LNCAP (cell line): Measurements from ENCODE around the gene CNNM3.

Experiments
- TF ChIP-seq, protein P1 (sequence below): fragments of 450-650 bp; IDR thresholded peaks from 2 replicates; pipeline ENCODE4 v1.5.1; 2017; ENCODE audit warnings: mild to moderate bottlenecking

The CNNM3 gene

DNA sequence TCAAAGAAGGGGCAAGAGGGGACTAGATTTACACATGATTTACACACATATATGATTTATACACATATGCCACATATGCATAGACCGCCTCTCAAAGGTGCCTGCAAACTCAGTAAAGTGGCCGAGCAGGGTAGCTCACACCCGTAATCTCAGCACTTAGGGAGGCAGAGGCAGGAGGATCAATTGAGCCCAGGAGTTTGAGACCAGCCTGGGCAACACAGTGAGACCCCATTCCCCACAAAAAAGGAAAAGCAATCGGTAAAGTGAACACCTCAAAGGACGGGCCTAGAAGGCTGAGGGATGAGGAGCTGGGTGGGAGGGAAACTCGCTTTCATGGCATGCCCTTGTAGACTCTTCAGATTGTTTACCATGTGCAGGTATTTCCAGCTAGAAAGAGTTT lies 36.6 kb downstream of the CNNM3 start:
- TF ChIP-seq, protein P1, sequence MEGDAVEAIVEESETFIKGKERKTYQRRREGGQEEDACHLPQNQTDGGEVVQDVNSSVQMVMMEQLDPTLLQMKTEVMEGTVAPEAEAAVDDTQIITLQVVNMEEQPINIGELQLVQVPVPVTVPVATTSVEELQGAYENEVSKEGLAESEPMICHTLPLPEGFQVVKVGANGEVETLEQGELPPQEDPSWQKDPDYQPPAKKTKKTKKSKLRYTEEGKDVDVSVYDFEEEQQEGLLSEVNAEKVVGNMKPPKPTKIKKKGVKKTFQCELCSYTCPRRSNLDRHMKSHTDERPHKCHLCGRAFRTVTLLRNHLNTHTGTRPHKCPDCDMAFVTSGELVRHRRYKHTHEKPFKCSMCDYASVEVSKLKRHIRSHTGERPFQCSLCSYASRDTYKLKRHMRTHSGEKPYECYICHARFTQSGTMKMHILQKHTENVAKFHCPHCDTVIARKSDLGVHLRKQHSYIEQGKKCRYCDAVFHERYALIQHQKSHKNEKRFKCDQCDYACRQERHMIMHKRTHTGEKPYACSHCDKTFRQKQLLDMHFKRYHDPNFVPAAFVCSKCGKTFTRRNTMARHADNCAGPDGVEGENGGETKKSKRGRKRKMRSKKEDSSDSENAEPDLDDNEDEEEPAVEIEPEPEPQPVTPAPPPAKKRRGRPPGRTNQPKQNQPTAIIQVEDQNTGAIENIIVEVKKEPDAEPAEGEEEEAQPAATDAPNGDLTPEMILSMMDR, result no peak

DNA sequence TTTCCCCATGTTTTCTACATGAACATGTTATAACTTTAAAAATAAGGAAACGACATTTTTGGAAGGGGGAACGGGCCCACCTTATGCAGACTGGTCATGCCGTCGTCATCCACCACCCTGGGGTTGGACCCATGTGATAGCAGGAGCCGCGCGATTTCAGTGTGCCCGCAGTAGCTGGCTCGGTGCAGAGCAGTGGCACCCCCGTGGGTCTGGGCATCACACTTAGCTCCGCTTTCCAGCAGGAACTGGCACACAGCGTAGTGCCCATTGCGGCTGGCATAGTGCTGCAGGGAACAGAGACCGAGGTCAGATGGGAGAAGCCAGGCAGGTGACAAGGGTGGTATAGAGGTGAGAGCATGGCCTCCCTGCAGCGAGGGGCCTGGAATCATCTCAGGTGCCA lies 37.3 kb downstream of the CNNM3 start:
- TF ChIP-seq, protein P1, result no peak

DNA sequence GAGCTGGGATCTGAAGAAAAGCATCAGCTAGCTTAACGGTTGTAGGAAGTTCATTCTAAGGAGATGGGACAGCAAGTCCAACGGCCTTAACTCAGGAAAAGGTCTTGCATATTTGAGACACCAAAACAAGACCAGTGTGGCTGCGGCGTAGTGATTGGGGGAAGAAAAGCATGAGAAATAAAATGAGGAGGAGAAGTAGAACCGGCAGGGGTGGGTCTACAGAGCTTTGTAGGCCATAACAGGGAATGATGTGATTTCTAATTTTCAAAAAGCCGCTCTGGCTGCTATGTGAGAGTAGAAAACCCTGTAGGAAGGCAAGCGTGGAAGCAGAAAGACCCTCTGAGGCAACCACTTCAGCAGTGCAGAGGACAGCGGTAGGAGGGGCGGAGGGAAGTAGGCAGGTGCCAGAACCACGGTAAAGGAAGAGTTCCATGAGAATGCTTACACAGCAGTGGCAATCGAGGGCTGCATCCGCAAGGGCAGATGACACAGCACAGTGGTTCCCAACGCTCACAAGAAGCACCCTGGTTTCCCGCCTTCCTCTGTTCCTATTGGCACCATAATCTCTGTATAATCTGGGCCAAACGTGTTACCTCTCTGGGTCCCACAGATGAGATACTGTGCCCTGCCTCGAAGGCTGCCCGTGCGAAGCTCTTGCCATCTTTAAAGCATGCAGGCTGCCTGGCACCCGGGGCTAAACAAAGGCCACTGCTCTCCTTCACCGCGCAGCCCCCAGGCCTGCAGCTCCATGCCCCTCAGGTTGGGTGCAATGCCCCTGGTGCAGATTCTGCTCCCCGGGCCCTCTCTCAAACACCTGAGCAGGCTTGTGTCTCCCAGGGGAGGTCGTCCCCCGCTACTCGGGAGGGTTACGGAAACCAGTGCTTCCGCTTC lies 41.0 kb downstream of the CNNM3 start:
- TF ChIP-seq, protein P1, result no peak

DNA sequence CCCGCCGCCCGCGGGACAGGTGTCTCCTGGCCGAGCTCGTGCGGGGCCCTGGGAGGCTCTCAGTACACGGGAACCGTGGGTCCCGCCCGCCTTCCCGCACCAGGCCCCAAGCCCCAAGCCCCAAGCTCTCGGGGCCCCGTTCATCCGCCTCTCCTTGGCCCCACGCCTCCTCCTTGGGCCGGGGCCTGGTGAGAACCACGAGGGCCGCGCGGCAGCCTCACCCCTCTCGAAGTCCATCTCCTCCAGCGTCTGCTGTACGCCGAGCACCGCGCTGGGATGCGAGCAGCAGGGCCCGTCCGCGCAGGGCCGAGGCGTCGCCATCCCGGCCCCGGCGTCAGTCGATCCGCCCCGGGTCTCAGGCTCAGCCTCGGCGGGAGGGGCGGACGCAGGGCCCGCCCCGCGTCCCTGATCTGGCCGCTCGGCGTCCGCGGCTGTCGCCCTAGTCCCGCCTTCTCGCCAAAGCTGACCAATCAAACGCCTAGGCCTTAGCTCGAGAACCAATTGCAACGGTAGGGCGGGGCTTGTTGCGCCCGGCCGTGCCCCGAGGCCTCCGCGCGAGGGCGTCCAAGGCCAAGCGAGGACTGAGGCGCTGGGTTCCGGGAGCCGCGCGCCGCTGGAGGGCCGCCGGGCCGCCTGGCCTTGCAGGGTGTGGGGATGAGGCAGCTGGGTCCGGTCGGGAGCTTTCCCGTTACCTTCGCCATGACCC lies 41.8 kb downstream of the CNNM3 start, which contains the start of gene ANKRD39:
ANKRD39 (minus strand) TSS at position 350 of the 706 bp plus-strand sequence; CDS start at position 321, 29 bp downstream.
- TF ChIP-seq, protein P1, result peak; percentile 86

DNA sequence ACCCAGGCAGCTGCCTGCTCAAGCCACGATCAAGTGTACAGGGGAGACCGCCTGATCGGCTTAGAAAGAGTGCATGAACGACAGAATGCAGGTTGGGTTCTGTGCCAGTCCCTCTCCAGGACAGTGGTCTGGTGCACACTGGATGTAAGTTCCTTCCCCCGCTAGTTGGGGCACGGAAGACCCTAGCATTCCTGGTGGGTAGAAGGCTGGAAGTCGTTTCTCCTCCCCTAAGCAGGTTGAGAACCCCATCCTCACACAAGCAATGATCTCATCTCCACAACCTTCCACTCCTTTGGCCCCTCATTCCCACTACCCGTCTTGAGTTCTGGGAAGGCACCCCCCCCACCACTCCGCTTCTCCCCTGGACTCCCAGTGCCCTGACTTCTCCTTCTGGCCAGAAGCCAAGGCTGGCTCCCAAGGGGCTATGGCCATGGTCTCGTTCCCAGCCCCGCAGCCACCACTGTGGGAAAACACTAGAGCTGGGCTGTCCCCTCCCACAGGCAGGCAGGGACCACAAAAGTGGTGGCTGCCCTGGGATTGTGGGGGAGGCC lies 43.1 kb downstream of the CNNM3 start:
- TF ChIP-seq, protein P1, result no peak

DNA sequence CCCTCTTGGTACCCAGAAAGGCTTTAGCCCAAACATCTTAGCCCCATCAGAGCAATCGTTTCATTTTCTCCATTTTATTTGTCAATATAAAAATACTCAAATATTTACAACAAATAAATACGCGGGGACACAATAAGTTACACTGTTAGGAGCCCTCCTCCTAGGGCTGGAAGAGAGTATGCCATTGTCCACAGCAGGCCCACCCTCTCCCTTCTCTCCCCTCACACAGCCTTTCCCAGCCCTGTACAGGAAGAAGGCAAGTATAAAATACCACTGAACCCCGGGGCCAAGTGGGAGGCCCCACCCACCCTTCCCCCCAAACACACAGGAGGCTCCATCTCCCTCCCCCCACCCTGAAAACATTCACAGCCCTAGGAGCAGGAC lies 43.6 kb downstream of the CNNM3 start:
- TF ChIP-seq, protein P1, result no peak
